ENCODE results near the gene ABCF2. TPM values are rescaled to one million over a fixed set of nuclear protein-coding genes. Genes with fewer than 3 reads are reported as not detected.

Gene ABCF2
- total and polyA plus RNA-seq, 4 donors = 6.3 to 15.6 (median 10.5) TPM

GRCh38 chr7:151231080-151231479 is 4.1 kb upstream of the ABCF2 start (continued):
- TF ChIP-seq ZBTB33 (IDR thresholded peaks at IDR 0.05) = no peak
- TF ChIP-seq GABPA (IDR thresholded peaks at IDR 0.05 in 1 of 2, conservative IDR thresholded peaks at IDR 0.05 in 1 of 2) = no peak
- no peak for TF ChIP-seq MAX (IDR thresholded peaks at IDR 0.05)
- TF ChIP-seq TAF1 (conservative IDR thresholded peaks at IDR 0.05) = no peak
- no peak for TF ChIP-seq RAD21 (IDR thresholded peaks at IDR 0.05)
- TF ChIP-seq YY1 (IDR thresholded peaks at IDR 0.05) = no peak

GRCh38 chr7:151229249-151229648 is 2.2 kb upstream of the ABCF2 start:
- peaks cover 0 to 47% (median 37%) of the 10 kb centered on the region in 4 donors for H3K4me1 ChIP-seq (ENCODE audit: control insufficient read depth in 4 of 4, insufficient read depth in 4 of 4, low read length in 3 of 4)
- H3K27me3 ChIP-seq (ENCODE audit: control insufficient read depth in 4 of 4, insufficient read depth in 4 of 4, low read length in 3 of 4) = no peaks in the 10 kb centered on the region
- H3K9me3 ChIP-seq (ENCODE audit: control insufficient read depth in 4 of 4, low read length in 3 of 4) = no peaks in the 10 kb centered on the region
- peaks cover 0 to 7% (median 3%) of the 10 kb centered on the region in 4 donors for H3K36me3 ChIP-seq (ENCODE audit: control insufficient read depth in 4 of 4, insufficient read depth in 3 of 4, low read depth in 1 of 4, low read length in 3 of 4)
- H3K4me3 ChIP-seq (ENCODE audit: low read depth in 1 of 3, low read length in 3 of 3) = no peak overlapping the region
- WGBS = 92% methylated on average over 10 of the region's 10 CpGs
- TF ChIP-seq RAD21 (IDR thresholded peaks at IDR 0.05) = no peak
- TF ChIP-seq JUND (IDR thresholded peaks at IDR 0.05) = no peak
- TF ChIP-seq HNF4A (conservative IDR thresholded peaks at IDR 0.05) = no peak
- no peak for TF ChIP-seq FOXA2 (IDR thresholded peaks at IDR 0.05)
- no peak for TF ChIP-seq CTCF (IDR thresholded peaks at IDR 0.05; ENCODE audit: low read depth, low read length, missing input control)
- TF ChIP-seq TAF1 (conservative IDR thresholded peaks at IDR 0.05) = no peak
- TF ChIP-seq MAX (IDR thresholded peaks at IDR 0.05) = no peak
- TF ChIP-seq YY1 (IDR thresholded peaks at IDR 0.05) = no peak
- TF ChIP-seq ATF3 (IDR thresholded peaks at IDR 0.05) = no peak
- TF ChIP-seq NR2F2 (IDR thresholded peaks at IDR 0.05) = no peak
- H3K27ac ChIP-seq (ENCODE audit: low read depth in 1 of 2, low read length in 2 of 2) = no peak overlapping the region
- no peak overlapping the region for H3K9ac ChIP-seq (ENCODE audit: low read depth in 1 of 2, low read length in 2 of 2)
- no peak for DNase-seq (ENCODE audit: low spot score)

GRCh38 chr7:151228024-151228866 is 1.2 kb upstream of the ABCF2 start:
- WGBS = 75% methylated on average over 10 of the region's 10 CpGs
- no peak for TF ChIP-seq HNF4G (IDR thresholded peaks at IDR 0.05)
- no peak for TF ChIP-seq ZBTB33 (IDR thresholded peaks at IDR 0.05)
- no peak for TF ChIP-seq RAD21 (IDR thresholded peaks at IDR 0.05)
- TF ChIP-seq MAX (IDR thresholded peaks at IDR 0.05) = no peak
- TF ChIP-seq FOXA2 (IDR thresholded peaks at IDR 0.05) = no peak
- no peak for TF ChIP-seq SP1 (IDR thresholded peaks at IDR 0.05)
- no peak for TF ChIP-seq YY1 (IDR thresholded peaks at IDR 0.05)
- no peak for TF ChIP-seq ATF3 (IDR thresholded peaks at IDR 0.05)
- DNase-seq (ENCODE audit: low spot score) = no peak
- H3K27ac ChIP-seq (ENCODE audit: low read depth in 1 of 2, low read length in 2 of 2) = peak overlapping the region in 1 of 2 donors; percentile 60
- H3K4me3 ChIP-seq (ENCODE audit: low read depth in 1 of 3, low read length in 3 of 3) = peak overlapping the region in 2 of 3 donors; percentile 54 to 95
- no peaks in the 10 kb centered on the region for H3K27me3 ChIP-seq (ENCODE audit: control insufficient read depth in 4 of 4, insufficient read depth in 4 of 4, low read length in 3 of 4)
- peaks cover 3 to 16% (median 11%) of the 10 kb centered on the region in 4 donors for H3K36me3 ChIP-seq (ENCODE audit: control insufficient read depth in 4 of 4, insufficient read depth in 3 of 4, low read depth in 1 of 4, low read length in 3 of 4)
- peaks cover 0 to 39% (median 27%) of the 10 kb centered on the region in 4 donors for H3K4me1 ChIP-seq (ENCODE audit: control insufficient read depth in 4 of 4, insufficient read depth in 4 of 4, low read length in 3 of 4)
- no peaks in the 10 kb centered on the region for H3K9me3 ChIP-seq (ENCODE audit: control insufficient read depth in 4 of 4, low read length in 3 of 4)
- H3K9ac ChIP-seq (ENCODE audit: low read depth in 1 of 2, low read length in 2 of 2) = peak overlapping the region in 1 of 2 donors; percentile 73
